IMR-90 (cell line): Measurements from ENCODE around the gene GPX4. TPM values are rescaled to one million over a fixed set of nuclear protein-coding genes. Genes with fewer than 3 reads are reported as not detected.

Source experiments
- ATAC-seq: fragments of 200-7000 bp; cut with Tn5 transposase; 2 replicates; pipeline ENCODE4 v1.9.1; 2020; ENCODE audit warnings: low read depth, mild to moderate bottlenecking, moderate library complexity
- BruUV-seq: library from RNA; stranded (reverse); fragments of 400-500 nt; replicated peaks from 2 replicates; lab custom pipeline; 2021; lab: Mats Ljungman, UMichigan
- CTCF ChIA-PET: fragments of 300-600 bp; formaldehyde crosslinking; extraction: SDS; loops from one replicate; lab custom pipeline; 2021; ENCODE audit warnings: antibody characterized with exemption; lab: Yijun Ruan, JAX
- POLR2A ChIA-PET: fragments of 300-600 bp; sonication (Branson Sonifier 250); formaldehyde crosslinking; loops from one replicate; lab custom pipeline; 2022; ENCODE audit warnings: antibody characterized with exemption; ENCODE audit not compliant: unreplicated experiment; lab: Charles Lee
- DNase-seq: peaks from one replicate; pipeline ENCODE4 v3.0.0; 2013
- H2AFZ ChIP-seq: replicated peaks from 2 replicates; pipeline ENCODE3; 2013; ENCODE audit warnings: low read length, mild to moderate bottlenecking; ENCODE audit not compliant: poor library complexity
- H2AK5ac ChIP-seq: 2 replicates; pipeline ENCODE4 v1.6.1; 2013; ENCODE audit warnings: low read depth, low read length, inconsistent platforms
- H2AK9ac ChIP-seq: replicated peaks from 2 replicates; pipeline ENCODE3; 2013; ENCODE audit warnings: mild to moderate bottlenecking, low read depth, low read length, moderate library complexity; ENCODE audit not compliant: poor library complexity
- H2BK120ac ChIP-seq: 2 replicates; pipeline ENCODE4 v1.6.1; 2013; ENCODE audit warnings: low read depth, low read length, inconsistent platforms
- H2BK15ac ChIP-seq: 3 replicates; pipeline ENCODE4 v1.6.1; 2013; ENCODE audit warnings: low read depth, low read length, inconsistent platforms
- H2BK20ac ChIP-seq: 2 replicates; pipeline ENCODE4 v1.6.1; 2013; ENCODE audit warnings: low read depth, mild to moderate bottlenecking, inconsistent platforms, low read length, moderate library complexity
- H2BK5ac ChIP-seq: 2 replicates; pipeline ENCODE4 v1.6.1; 2013; ENCODE audit warnings: mild to moderate bottlenecking, low read depth, low read length, inconsistent platforms; ENCODE audit not compliant: poor library complexity, severe bottlenecking
- H3K14ac ChIP-seq: replicated peaks from 2 replicates; pipeline ENCODE4 v1.6.1; 2013; ENCODE audit warnings: low read depth, low read length, inconsistent platforms
- H3K18ac ChIP-seq: 2 replicates; pipeline ENCODE4 v1.6.1; 2013; ENCODE audit warnings: low read depth, low read length, control low read depth
- H3K23ac ChIP-seq: 2 replicates; pipeline ENCODE4 v1.6.1; 2013; ENCODE audit warnings: low read depth, low read length, inconsistent platforms
- H3K27ac ChIP-seq: 2 replicates; pipeline ENCODE4 v1.5.1; 2013; ENCODE audit warnings: mild to moderate bottlenecking, control low read depth, low read length; ENCODE audit not compliant: insufficient read depth
- H3K27me3 ChIP-seq: 2 replicates; pipeline ENCODE4 v1.6.1; 2013; ENCODE audit warnings: low read length; ENCODE audit not compliant: control insufficient read depth, insufficient read depth
- H3K36me3 ChIP-seq: 2 replicates; pipeline ENCODE4 v1.6.1; 2013; ENCODE audit warnings: low read length, mixed read lengths; ENCODE audit not compliant: control insufficient read depth, insufficient read depth
- H3K4ac ChIP-seq: 2 replicates; pipeline ENCODE4 v1.6.1; 2013; ENCODE audit warnings: low read depth, low read length, inconsistent platforms
- H3K4me1 ChIP-seq: 2 replicates; pipeline ENCODE4 v1.6.1; 2013; ENCODE audit warnings: low read length, mixed read lengths; ENCODE audit not compliant: control insufficient read depth, insufficient read depth
- H3K4me2 ChIP-seq: 2 replicates; pipeline ENCODE4 v1.6.1; 2013; ENCODE audit warnings: low read depth, mild to moderate bottlenecking, control low read depth, low read length, moderate library complexity
- H3K4me3 ChIP-seq: 2 replicates; pipeline ENCODE4 v1.5.1; 2013; ENCODE audit warnings: low read depth, mild to moderate bottlenecking, control low read depth, low read length, moderate library complexity; ENCODE audit not compliant: insufficient read depth
- H3K56ac ChIP-seq: 2 replicates; pipeline ENCODE4 v1.6.1; 2013; ENCODE audit warnings: low read length, inconsistent platforms; ENCODE audit not compliant: insufficient read depth; ENCODE audit errors: extremely low read depth
- H3K79me1 ChIP-seq, 2 experiments: 2 replicates each; pipeline ENCODE4 v1.6.1; 2013; ENCODE audit warnings: low read length in 2 of 2, inconsistent platforms in 1 of 2, low read depth in 1 of 2
- H3K9ac ChIP-seq: 2 replicates; pipeline ENCODE4 v1.6.1; 2013; ENCODE audit warnings: low read depth, low read length, control low read depth
- H3K9me1 ChIP-seq: 2 replicates; pipeline ENCODE4 v1.6.1; 2013; ENCODE audit warnings: low read length, inconsistent platforms; ENCODE audit not compliant: insufficient read depth
- H3K9me3 ChIP-seq: 2 replicates; pipeline ENCODE4 v1.6.1; 2013; ENCODE audit warnings: low read length; ENCODE audit not compliant: control insufficient read depth, insufficient read depth
- H4K20me1 ChIP-seq: 2 replicates; pipeline ENCODE4 v1.6.1; 2013; ENCODE audit warnings: low read length, inconsistent platforms; ENCODE audit not compliant: insufficient read depth
- H4K5ac ChIP-seq: 2 replicates; pipeline ENCODE4 v1.6.1; 2013; ENCODE audit warnings: mild to moderate bottlenecking, low read depth, low read length, control low read depth
- H4K8ac ChIP-seq, 2 experiments: 2 replicates each; pipeline ENCODE4 v1.6.1; 2013; ENCODE audit warnings: low read depth in 2 of 2, low read length in 2 of 2, control low read depth in 1 of 2, inconsistent platforms in 1 of 2
- H4K91ac ChIP-seq: 2 replicates; pipeline ENCODE4 v1.6.1; 2013; ENCODE audit warnings: low read depth, low read length, inconsistent platforms; ENCODE audit not compliant: insufficient read depth
- CEBPB ChIP-seq: IDR thresholded peaks from 2 replicates; pipeline ENCODE4 v1.6.1; 2012; ENCODE audit warnings: low read depth, low read length, improper control_type of control experiment
- CHD1 ChIP-seq: IDR thresholded peaks from 2 replicates; pipeline ENCODE4 v1.6.1; 2012; ENCODE audit warnings: low read depth, low read length, improper control_type of control experiment
- CTCF ChIP-seq: conservative IDR thresholded peaks from 2 replicates; pipeline ENCODE4 v1.5.1; 2012; ENCODE audit warnings: mild to moderate bottlenecking, low read depth, low read length, improper control_type of control experiment
- ELK1 ChIP-seq: fragments of 150-350 bp; IDR thresholded peaks from 2 replicates; pipeline ENCODE4 v1.6.1; 2016; ENCODE audit warnings: low read depth, mild to moderate bottlenecking, low read length, moderate library complexity, borderline replicate concordance
- FOS ChIP-seq: fragments of 150-350 bp; IDR thresholded peaks from 2 replicates; pipeline ENCODE4 v1.6.1; 2016; ENCODE audit warnings: low read depth, low read length
- MAFK ChIP-seq: IDR thresholded peaks from 2 replicates; pipeline ENCODE4 v1.6.1; 2012; ENCODE audit warnings: low read depth, low read length, improper control_type of control experiment
- MAZ ChIP-seq: IDR thresholded peaks from 2 replicates; pipeline ENCODE4 v1.6.1; 2012; ENCODE audit warnings: low read depth, mild to moderate bottlenecking, low read length, improper control_type of control experiment, moderate library complexity, borderline replicate concordance
- NFE2L2 ChIP-seq: fragments of 150-350 bp; IDR thresholded peaks from 2 replicates; pipeline ENCODE4 v1.6.1; 2016; ENCODE audit warnings: low read depth, mild to moderate bottlenecking, low read length
- POLR2A ChIP-seq: IDR thresholded peaks from 2 replicates; pipeline ENCODE4 v1.6.1; 2012; ENCODE audit warnings: mild to moderate bottlenecking, low read depth, low read length
- RAD21 ChIP-seq: IDR thresholded peaks from 2 replicates; pipeline ENCODE4 v1.6.1; 2012; ENCODE audit warnings: low read length, improper control_type of control experiment
- RCOR1 ChIP-seq: IDR thresholded peaks from 2 replicates; pipeline ENCODE4 v1.6.1; 2012; ENCODE audit warnings: mild to moderate bottlenecking, low read length, improper control_type of control experiment; ENCODE audit not compliant: insufficient replicate concordance
- RFX5 ChIP-seq: IDR thresholded peaks from 2 replicates; pipeline ENCODE4 v1.8.0; 2012; ENCODE audit warnings: low read depth, mild to moderate bottlenecking, low read length, moderate library complexity
- SMC3 ChIP-seq: fragments of 150-350 bp; IDR thresholded peaks from 2 replicates; pipeline ENCODE4 v1.6.1; 2016; ENCODE audit warnings: low read depth, mild to moderate bottlenecking, antibody characterized with exemption, low read length, moderate library complexity
- USF2 ChIP-seq: fragments of 150-350 bp; IDR thresholded peaks from 2 replicates; pipeline ENCODE4 v1.6.1; 2017; ENCODE audit warnings: mild to moderate bottlenecking, antibody characterized with exemption, low read length, low read depth
- WGBS, 2 experiments: methylation state at CpG; one replicate each; pipeline versions ENCODE4 v1.1.5 to v1.1.7; 2013; ENCODE audit warnings: missing lambda C conversion rate in 2 of 2; ENCODE audit not compliant: insufficient read length in 1 of 2; ENCODE audit errors: extremely low coverage in 2 of 2; 5-methylcytosine and 5-hydroxymethylcytosine counted together
- dilution Hi-C: fragments of 300-500 bp; cut with HindIII; formaldehyde crosslinking; loops from one replicate; pipeline ENCODE4 v1.14.3; 2018; ENCODE audit warnings: low sequenced_read_pairs; ENCODE audit not compliant: unreplicated experiment
- in situ Hi-C: fragments of 300-500 bp; cut with MboI; formaldehyde crosslinking; loops from 3 replicates; pipeline ENCODE4 v1.14.3; 2019; ENCODE audit warnings: low sequenced_read_pairs, inconsistent platforms, mixed read lengths
- intact Hi-C: fragments of 100-400 bp; cut with micrococcal nuclease; formaldehyde crosslinking; loops from 2 replicates; pipeline ENCODE4 v1.10.0; 2022
- polyA plus RNA-seq, 3 experiments: library from polyadenylated mRNA; depleted of rRNA; stranded (reverse); fragments of >200 nt; gene quantifications; 2 replicates each; pipeline ENCODE4 v1.2.3, GENCODE V29; 2012; ENCODE audit warnings: low replicate concordance in 1 of 3
- total RNA-seq: library from RNA; depleted of rRNA; stranded (reverse); fragments of >200 nt; gene quantifications from 2 replicates; pipeline ENCODE4 v1.2.3, GENCODE V29; 2012

GPX4 gene
- total and polyA plus RNA-seq, 2 of the 4 experiments (the other 2 are of a cell fraction), result 357 to 1,083 TPM

GRCh38 chr19:1102407-1103131, 1.2 kb upstream of the GPX4 start:
- POLR2A ChIA-PET, result interaction anchor here (0.6 to 1.0 kb wide), 2 partner anchors 166 to 167 kb away, joined by 6 to 7 read pairs; partner anchors contain the start of gene CIRBP
- TF ChIP-seq CHD1 (no peak), MAZ (peak; percentile 78; the same call in 1 of the 2 replicates), CTCF (no peak), NFE2L2 (no peak), ELK1 (no peak), RFX5 (no peak; the same call in 1 of the 2 replicates), MAFK (no peak), USF2 (peak; percentile 17; the same call in 1 of the 2 replicates), SMC3 (no peak), FOS (peak; percentile 92), RAD21 (no peak), POLR2A (0 out of 2 replicates have a peak, but pooled peaks have one; percentile 58), CEBPB (peak; percentile 95), RCOR1 (peak; percentile 90)

More at GRCh38 chr19:1102407-1103131, 1.2 kb upstream of the GPX4 start:
- Histone ChIP-seq H3K79me1 (peaks cover 0 to 31% of the 10 kb centered on the region in 2 experiments; a peak in 2 of 4 replicates), H3K4me3 (no peak overlapping the region), H3K27me3 (no peaks in the 10 kb centered on the region), H4K20me1 (peaks cover 48% of the 10 kb centered on the region), H2BK120ac (peak overlapping the region; percentile 98), H4K5ac (peak overlapping the region; percentile 76), H3K23ac (peak overlapping the region; percentile 97), H2BK20ac (peak overlapping the region; percentile 97), H2AK9ac (peak overlapping the region; percentile 86), H3K4me1 (peaks cover 17% of the 10 kb centered on the region), H4K91ac (peak overlapping the region; percentile 96), H3K4ac (peak overlapping the region; percentile 98), H2AK5ac (peak overlapping the region; percentile 100), H3K27ac (peak overlapping the region; percentile 97), H4K8ac (peak overlapping the region; percentile 27 to 90), H3K9ac (peak overlapping the region; percentile 68), H2BK15ac (peak overlapping the region; percentile 98; the same call in 1 of the 3 replicates), H3K18ac (peak overlapping the region; percentile 76), H3K9me3 (peaks cover 3% of the 10 kb centered on the region), H3K14ac (peak overlapping the region; percentile 95), H3K56ac (peak overlapping the region; percentile 86), H3K4me2 (peak overlapping the region; percentile 78), H2AFZ (peak overlapping the region; percentile 73), H2BK5ac (peak overlapping the region; percentile 98), H3K36me3 (peaks cover 23% of the 10 kb centered on the region; the same call in 1 of the 2 replicates), H3K9me1 (peaks cover 10% of the 10 kb centered on the region)
- DNase-seq, result peak; percentile 100
- ATAC-seq, result peak; percentile 30
- in situ Hi-C loops (no loop called here), dilution Hi-C loops (no loop called here), intact Hi-C loops (loop anchor here (2.0 to 5.0 kb wide), 3 partner anchors 62 to 75 kb away; partner anchors contain the start of genes ABCA7 and CNN2)
- BruUV-seq, result no TSS peak
- CTCF ChIA-PET, result no interaction called here
- WGBS, 2 experiments, result no CpG with 5 or more reads among the region's 17 CpGs
